Esophagus muscularis mucosa (tissue), 3 donors: ENCODE measurements around the gene SELENOH.

Experiments
- CTCF ChIP-seq, 3 experiments: fragments of 200-600 bp in 2 of 3; fragments of 450-650 bp in 1 of 3; sonication (generic) in 2 of 3; IDR thresholded peaks; one replicate each; pipeline ENCODE4 v1.5.1; 2017 to 2019; ENCODE audit warnings: antibody characterized with exemption in 3 of 3, mild to moderate bottlenecking in 2 of 3, moderate library complexity in 1 of 3
- POLR2A ChIP-seq: fragments of 450-650 bp; IDR thresholded peaks from one replicate; pipeline ENCODE4 v1.6.1; 2017; ENCODE audit warnings: antibody characterized with exemption, moderate library complexity, mild to moderate bottlenecking, low read depth
- POLR2AphosphoS5 ChIP-seq, 2 donors: sonication (generic); formaldehyde crosslinking; IDR thresholded peaks; one replicate each; pipeline ENCODE4 v1.6.1; 2017; ENCODE audit warnings: antibody characterized with exemption in 2 of 2

- TF ChIP-seq CTCF (IDR thresholded peaks at IDR 0.05) (peak; percentile 33 to 49 (median 37)), POLR2A (no peak), POLR2AphosphoS5 (IDR thresholded peaks at IDR 0.05) (peak in 1 of 2 donors; percentile 21)
Measured at GRCh38 chr11:57763568-57763967, 22.3 kb downstream of the SELENOH start.
